ENCODE results near the gene WBP1.

Gene WBP1

DNA sequence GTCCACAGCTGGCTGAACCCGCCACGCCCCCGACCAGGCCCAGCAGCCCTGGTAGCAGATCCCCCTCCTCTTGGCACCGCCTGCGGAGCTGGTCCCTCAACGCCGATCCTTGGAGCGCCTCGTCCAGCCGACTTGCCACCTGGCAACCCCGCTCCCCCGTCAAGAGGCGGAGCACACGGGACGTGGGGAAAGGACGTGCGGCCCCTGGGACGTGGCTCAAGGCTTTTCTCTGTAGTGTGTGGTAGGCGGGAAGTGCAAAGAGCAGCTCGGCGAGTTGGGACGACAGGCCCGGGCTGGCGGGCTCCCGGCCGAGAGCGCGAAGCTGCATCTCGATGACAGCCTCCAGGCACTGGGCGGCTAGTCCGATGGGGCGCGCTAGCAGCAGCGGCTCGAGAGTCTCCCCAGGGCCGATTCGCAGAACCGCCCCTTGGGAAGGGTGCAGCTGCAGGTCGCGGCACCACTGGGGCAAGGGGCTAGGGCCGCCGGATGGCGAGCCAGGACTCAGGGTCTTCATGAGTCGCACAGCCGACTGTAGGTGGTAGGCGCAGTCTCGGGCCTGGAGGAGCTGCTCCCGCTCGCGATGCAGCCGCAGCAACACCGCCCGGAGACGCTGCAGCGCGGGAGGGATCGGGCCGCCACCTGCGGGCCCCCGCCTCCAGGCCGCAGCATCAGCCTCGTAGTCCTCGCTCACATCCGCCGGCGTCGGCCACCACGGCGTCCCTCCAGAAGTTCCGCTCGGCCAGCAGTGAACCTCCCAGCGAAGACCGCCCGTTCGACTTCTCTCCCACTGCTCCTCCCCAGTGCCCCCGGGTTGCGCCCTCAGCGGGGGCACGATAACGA, 23.9 kb downstream of the WBP1 start:
- TF ChIP-seq, protein P1, sequence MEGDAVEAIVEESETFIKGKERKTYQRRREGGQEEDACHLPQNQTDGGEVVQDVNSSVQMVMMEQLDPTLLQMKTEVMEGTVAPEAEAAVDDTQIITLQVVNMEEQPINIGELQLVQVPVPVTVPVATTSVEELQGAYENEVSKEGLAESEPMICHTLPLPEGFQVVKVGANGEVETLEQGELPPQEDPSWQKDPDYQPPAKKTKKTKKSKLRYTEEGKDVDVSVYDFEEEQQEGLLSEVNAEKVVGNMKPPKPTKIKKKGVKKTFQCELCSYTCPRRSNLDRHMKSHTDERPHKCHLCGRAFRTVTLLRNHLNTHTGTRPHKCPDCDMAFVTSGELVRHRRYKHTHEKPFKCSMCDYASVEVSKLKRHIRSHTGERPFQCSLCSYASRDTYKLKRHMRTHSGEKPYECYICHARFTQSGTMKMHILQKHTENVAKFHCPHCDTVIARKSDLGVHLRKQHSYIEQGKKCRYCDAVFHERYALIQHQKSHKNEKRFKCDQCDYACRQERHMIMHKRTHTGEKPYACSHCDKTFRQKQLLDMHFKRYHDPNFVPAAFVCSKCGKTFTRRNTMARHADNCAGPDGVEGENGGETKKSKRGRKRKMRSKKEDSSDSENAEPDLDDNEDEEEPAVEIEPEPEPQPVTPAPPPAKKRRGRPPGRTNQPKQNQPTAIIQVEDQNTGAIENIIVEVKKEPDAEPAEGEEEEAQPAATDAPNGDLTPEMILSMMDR (IDR thresholded peaks at IDR 0.05) = no peak
- H3K27ac ChIP-seq = peak overlapping the region; percentile 84

DNA sequence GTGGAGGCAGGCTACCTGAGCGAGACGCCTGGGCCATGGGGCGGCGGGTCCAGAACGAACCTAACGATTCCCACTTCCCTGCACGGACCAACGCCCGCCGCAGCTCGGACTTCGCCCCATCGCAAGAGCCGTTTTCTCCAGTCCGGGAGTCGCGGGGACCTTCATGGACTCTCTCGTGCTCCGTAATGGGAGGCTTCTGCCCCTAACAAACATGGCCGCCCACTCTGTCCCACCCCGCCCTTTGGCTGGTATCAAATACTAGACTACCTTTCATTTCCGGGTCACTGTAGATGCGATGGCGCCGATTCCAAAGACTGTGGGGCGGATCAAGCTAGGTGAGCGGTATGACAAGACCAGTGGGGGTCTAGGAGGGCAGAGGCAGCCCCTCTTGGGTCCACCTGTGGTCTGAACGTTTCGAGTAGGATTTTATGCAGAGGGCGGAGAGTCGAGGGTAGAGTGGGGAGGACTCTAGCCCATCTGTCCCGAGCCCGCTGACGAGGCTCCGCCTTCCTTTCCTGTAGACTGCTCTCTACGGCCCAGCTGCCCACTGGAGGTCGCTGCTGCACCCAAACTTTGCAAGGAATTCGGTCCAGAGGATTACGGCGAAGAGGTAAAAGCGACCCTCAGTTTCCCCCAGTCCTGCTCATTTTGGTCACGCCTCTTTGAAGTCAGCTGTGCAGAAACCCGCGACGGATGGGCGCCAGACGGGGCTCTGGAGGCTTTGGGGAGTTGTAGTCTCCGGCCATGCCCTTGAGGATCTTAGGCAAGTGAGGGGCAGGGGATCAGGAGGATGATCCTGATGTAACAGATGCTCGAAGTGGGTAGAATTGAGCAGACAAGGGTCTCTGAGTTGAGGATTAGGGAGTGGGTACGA, 24.8 kb downstream of the WBP1 start, which contains the start of the genes CCDC142 and TTC31:
CCDC142 (minus strand) TSS at position 198 of the 874 bp plus-strand sequence; CDS start at position 37, 161 bp downstream.
TTC31 (plus strand) TSS at position 281 of the 874 bp plus-strand sequence; CDS start at position 296, 15 bp downstream.
- TF ChIP-seq, protein P1 (IDR thresholded peaks at IDR 0.05) = peak; percentile 92
- TF ChIP-seq ZFX (IDR thresholded peaks at IDR 0.05; ENCODE audit: borderline replicate concordance) = no peak
- peak within 1 kb of the TSS; percentile 84 for H3K27ac ChIP-seq

DNA sequence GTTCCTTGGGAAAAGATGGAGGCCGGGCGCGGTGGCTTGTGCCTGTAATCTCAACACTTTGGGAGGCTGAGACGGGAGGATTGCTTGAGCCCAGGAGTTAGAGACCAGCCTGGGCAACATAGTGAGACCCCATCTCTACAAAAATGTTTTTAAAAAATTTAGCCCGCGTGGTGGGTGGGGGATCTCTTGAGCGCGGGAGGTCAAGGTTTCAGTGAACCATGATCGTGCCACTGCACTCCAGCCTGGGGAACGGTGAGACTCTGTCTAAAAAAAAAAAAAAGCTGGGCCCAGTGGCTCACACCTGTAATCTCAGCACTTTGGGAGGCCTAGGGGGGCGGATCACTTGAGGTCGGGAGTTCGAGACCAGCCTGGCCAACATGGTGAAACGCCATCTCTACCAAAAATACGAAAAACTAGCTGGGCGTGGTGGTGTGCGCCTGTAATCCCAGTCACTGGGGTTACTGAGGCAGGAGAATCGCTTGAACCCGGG, 25.5 kb downstream of the WBP1 start:
- peak overlapping the region; percentile 84 for H3K27ac ChIP-seq

DNA sequence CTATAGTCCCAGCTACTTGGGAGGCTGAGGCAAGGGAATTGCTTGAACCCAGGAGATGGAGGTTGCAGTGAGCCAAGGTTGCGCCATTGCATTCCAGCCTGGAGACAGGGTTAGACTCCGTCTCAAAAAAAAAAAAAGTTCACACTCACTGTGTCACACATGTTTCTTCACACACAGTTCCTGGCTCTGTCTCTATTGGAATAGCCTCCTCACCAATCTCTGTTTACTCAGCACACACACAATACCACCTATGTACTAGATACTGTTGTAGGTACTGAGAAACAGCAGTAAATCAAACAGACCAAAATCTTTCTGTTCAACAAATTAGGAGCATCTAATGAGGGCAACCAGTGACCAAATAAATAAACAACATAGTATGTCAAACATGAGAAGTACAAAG, 27.9 kb downstream of the WBP1 start:
- no peak overlapping the region for H3K27ac ChIP-seq
- TF ChIP-seq ZFX (IDR thresholded peaks at IDR 0.05; ENCODE audit: borderline replicate concordance) = no peak

DNA sequence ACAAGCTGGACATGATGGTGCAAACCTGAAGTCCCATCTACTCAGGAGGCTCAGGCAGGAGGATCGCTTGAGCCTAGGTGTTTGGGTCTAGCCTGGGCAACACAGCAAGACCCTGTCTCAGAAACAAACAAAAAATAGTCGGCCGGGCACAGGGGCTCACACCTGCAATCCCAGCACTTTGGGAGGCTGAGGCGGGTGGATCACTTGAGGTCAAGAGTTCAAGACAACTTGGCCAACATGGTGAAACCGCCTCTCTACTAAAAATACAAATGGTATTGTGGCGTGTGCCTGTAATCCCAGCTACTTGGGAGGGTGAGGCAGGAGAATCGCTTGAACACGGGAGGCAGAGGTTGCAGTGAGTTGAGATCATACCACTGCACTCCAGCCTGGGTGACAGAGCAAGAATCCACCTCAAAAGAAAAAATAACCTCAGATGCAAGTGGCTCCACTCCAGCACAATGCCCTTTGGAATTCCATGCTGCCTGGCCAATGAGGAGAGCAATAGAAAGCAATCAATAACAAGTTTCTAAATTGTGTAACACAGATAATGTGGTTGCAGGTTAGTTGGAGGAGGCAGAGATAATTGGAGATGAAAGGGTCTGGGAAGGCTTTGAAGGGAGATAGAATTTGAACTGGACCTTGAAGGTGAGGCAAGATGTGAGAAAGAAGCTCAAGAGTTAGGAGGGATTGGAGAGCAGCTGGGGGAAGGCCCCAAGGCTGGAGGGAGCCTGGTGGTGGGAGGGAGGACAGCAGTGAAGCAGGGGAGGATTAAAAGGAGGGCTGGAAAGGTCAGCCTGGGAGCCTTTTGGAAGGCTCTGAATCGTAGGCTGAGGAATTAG, 30.6 kb downstream of the WBP1 start:
- TF ChIP-seq, protein P1 (IDR thresholded peaks at IDR 0.05) = no peak
- no peak for TF ChIP-seq ZFX (IDR thresholded peaks at IDR 0.05; ENCODE audit: borderline replicate concordance)
- no peak overlapping the region for H3K27ac ChIP-seq

DNA sequence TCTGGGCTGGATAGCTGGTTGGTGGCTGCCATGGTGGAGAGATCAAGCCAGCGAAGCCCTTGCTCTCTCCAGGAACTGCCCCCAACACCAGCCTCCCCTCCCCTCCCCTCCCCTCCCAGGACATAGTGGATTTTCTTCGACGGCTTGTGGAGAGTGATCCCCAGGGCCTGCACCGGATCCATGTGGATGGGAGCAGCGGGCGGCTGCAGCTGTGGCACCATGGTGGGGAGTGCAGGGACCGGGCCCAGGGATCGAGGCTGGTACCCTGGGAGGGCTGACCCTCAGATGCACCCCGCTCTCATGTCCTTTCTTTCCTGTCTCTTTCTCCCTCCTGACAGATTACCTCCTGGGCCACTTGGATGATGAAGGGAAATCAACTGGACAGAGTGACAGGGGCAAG, 31.7 kb downstream of the WBP1 start:
- no peak overlapping the region for H3K27ac ChIP-seq
- TF ChIP-seq, protein P1 (IDR thresholded peaks at IDR 0.05) = no peak
- TF ChIP-seq ZFX (IDR thresholded peaks at IDR 0.05; ENCODE audit: borderline replicate concordance) = no peak

DNA sequence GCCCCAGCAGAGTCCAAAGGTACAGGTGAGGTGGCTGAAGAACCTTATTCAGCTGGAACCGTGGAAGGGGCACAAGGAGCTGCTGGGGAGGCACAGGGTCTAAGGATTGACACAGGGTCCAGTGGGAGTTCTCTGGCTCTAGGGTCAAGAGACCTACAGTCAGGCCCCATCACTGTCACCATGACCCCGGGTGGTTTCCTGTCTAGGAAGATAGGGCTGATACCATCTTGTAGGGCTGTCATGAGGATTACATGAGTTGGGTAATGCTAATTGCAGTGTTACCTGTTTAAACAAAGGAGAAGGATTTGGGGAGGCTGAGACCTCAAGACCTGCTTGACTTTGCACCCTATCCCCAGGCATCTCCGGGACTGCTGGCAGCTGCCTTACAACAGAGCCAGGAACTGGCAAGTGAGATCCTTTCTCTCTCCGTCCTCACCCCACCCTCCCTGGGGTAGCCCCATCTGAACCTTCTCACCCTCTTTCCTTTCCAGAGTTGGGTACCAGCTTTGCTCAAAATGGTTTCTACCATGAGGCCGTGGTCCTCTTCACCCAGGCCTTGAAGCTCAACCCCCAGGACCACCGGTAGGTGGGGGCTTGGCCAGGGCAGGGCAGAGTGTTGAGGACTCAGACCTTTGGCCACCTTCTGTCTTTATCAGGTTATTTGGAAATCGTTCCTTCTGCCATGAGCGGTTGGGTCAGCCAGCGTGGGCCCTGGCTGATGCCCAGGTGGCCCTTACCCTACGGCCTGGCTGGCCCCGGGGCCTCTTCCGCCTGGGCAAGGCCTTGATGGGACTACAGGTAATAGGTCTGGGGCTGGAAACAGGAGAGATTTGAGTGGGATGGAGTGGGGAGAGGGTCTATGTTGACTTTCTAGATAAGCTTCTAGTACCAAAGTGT, 33.7 kb downstream of the WBP1 start:
- H3K27ac ChIP-seq = no peak overlapping the region
- no peak for TF ChIP-seq ZFX (IDR thresholded peaks at IDR 0.05; ENCODE audit: borderline replicate concordance)
- TF ChIP-seq, protein P1 (IDR thresholded peaks at IDR 0.05) = no peak

Data from 22Rv1 (cell line).